ENCODE measurements around the gene UTY.

The UTY gene

DNA sequence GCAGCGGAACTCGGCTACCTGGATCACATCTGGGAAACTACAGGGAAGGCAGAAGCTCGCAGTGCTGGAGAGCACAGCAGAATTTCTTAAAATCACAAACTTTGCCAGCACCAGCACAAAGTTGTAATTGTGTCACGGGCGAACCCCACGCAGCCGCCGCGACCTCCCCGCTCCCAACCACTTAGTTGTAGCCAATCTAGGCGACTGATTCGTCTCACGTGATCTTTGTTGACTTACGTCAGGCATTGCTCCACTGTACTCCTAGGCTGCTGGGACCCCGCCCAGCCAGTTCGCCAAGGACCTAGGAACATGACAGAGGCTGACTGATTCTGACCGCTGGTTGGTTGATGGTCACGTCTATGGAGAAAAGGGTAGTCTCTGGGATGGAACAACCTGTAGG is at the start of gene UTY:
Gene UTY (minus strand): TSS at position 206 of the 400 bp plus-strand sequence. CDS start 368 bp downstream, outside the sequence.
- DNase-seq: peak; percentile 75

DNA sequence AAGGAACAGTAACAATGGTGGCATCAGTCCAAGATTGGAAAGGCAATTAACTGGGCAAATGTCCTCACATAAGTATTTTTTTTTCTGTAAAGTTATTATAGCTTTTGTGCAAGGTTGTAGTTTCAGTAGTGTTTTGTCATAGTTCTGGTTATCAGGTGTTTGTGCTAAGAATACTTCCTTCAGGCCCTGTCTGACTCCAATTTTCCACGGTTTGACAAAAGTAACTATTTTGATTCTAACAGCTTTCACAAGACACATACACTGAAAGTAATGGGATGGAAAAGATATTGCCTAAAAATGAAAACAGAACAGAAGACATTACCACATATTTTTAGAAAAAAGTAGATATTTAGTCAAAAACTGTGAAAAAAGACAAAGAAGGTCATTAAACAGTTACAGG is 40.6 kb upstream of the UTY start:
- no peak for DNase-seq

DNA sequence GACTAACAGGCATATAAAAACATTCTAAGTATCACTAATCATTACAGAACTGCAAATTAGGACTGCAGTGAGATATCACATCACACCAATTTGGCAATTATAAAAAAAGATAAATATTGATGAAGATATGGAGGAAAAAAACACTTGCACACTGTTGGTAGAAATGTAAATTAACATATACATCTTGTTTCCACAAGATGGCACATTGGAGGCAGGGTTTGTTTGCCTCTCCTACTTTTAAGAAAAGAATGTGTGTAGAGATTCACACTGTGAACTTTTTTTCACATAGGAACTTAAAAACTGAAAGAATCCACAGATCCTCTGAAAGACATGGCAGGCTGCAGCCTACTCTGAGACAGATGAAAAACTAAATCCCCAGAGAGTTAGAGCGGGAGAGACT is 21.4 kb upstream of the UTY start:
- no peak for DNase-seq

DNA sequence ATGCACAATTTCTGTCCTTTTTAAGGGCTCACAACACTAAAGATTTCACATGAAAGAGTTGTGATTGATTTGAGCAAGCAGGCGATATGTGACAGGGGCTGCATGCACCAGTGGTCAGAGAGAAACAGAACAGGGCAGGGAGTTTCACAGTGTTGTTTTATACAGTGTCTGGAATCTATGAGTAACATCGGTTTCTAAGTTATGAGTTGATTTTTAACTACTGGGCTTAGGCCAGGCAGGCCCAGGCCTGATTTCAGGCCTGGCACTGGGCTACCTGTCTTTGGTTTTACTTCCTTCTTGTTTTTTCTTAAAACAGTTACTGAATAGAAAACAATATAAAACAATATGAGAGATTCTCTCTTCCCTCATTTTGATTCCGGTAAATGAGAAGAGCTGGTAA is 13.9 kb upstream of the UTY start:
- DNase-seq: no peak

DNA sequence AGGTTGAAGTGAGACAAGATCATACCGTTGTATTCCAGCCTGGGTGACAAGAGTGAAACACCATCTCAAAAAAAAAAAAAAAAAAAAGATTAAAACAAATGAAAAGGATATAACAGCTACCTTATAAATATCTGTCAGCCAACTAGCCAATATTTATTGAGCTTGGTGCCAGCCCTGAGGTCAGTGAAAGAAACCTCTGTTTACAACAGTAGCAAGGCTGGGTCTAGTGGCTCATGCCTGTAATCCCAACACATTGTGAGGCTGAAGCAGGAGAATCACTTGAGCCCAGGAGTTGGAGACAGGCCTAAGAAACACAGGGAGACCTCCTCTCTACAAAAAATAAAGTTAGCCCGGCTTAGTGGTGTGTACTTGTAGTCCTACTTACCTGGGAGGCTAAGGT is 12.6 kb upstream of the UTY start:
- no peak for DNase-seq

DNA sequence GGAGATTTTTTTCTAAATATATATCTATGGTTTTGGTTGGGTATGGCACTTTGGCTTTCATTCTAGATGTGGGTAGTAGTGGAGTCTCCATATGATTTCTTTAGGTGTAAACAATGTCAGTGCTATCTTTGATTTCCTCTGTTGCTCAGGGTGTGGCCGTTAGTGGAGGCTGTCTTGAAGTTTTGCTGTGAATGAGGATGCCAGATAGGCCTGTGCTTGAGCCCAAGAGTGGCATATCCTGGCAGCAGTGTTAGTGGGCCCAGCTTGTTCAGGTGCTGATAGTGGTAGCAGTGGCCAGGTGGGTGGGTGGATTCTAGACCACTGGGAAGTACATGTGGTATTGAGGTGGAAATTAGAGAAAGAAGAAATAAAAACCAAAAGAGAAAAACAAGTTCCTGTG is 8.9 kb upstream of the UTY start:
- DNase-seq: no peak

DNA sequence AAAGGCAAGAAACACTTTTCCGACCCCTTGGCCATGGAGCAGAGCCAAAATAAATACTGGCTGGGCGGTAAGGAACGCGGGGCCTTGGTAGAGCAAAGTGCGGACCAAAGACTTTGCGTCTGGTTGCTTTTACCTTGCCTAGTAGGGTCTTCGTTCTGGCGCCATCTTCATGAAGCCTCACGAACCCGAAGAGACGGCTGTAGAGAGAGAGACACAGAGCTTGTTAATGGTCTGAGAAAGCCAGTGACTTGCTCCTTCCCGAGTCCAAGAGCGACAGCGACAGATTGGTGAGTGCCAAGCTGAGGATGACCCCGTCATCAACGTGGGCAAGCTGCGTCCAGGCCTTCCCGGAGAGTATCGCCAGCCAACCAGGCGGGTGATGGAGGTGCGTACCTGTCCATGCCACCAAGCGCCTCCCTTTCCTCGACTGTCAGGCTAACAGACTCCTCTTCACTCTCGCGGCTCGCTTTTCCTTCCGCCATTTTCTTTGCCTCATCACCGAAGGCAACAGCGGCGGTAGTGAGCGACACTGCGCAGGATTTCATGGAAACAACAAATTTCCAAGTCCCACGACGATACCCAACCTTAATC is 617 bp downstream of the UTY start:
- peak; percentile 65 for DNase-seq

DNA sequence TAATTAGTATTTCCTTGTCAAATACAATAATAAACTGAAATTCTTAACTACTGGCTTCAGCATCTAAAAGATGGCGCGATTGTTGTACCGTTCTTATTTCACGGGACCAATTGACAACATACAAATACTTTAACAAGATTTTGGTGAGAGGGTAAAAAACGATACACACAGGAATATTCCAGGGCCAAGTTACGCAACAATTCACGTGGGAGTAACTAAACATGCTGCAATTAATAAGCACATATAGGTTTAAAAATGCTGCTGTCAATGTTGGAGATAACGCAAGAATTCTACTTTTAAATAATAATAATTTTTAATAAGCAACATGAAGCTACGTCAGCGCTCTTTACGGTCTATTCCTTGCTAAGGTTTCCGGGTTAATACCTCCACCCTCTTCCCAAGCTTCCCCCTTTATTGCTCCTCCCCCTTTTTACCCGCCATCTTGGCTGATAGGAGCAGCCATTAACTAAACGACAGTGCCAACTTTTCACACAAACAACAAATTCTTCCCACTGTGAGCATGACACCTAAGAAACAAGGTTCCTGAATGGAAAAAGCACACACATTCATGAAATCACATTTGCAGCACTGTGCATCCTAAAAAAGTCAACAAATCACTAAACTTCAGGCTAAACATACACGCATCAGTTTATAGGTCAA is 1.6 kb downstream of the UTY start:
- peak; percentile 43 for DNase-seq

DNA sequence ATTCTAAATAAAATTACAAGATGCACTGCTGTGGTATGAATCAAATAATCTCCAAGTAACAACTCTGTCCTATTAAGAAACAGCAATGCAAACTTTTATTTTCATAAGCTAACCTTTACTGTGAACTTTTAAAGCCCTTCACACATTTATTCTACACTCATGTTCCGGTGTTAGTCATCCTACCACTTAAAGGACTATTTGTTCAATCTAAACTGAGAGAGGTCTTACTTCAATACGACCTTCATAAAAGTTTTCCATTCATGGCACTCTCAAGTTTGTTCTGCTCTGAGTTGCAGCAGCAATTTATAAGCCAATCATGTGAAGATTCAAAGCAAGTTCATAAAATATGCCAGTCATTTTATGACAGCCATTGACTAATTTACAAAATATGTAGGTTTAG is 4.8 kb downstream of the UTY start:
- DNase-seq: no peak

DNA sequence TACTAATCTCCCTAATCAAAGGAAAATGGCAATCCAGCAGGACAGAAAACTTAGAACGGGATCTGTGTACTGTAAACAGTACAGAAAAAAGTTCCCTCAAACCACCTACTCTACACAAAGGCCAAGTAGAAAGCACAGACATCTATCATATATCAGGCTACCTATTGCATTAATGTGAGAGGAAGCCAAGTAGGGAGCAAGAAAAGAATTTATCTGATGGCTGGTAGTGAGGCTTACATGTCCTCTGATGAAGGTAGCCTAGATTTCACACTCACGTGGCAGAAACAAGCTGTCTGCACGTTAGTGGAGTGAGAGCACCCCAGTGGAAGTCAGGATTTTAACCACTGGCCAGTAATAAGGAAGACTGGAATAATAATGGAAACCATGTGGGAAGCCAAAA is 28.3 kb downstream of the UTY start:
- DNase-seq: no peak

DNA sequence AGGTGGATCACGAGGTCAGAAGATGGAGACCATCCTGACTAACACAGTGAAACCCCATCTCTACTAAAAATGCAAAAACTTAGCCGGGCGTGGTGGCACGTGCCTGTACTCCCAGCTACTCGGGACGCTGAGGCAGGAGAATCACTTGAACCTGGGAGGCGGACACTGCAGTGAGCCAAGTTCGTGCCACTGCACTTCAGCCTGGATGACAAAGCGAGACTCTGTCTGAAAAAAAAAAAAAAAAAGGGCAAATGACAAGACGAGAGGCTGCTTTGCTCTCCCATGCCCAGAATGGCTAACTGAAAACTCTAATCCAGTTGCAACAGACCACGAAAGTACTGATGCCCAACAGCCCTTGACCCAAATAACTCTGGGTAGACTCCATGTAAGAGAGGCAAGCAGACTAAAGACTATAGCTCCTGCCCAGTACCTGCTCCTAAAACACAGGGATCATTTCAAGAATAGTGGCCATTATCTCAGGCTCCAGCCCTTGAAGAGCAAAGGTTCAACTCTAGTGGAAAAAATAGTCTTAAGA is 29.2 kb downstream of the UTY start:
- no peak for DNase-seq

DNA sequence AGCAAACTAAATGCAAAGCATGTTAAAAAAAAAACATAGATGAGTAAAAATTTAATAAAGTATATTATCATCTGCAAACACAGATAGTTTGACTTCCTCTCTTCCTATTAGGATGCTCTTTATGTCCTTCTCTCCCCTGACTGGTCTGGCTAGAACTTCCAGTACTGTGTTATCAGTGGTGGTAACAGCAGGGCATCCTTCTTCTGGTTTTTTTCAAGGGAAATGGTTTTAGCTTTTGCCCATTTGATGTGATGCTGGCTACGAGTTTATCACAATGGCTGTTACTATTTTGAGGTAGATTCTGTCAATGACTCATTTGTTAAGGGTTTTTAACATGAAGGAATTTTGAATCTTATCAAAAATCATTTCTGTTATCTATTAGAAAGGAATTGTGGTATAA is 34.3 kb downstream of the UTY start:
- DNase-seq: no peak

DNA sequence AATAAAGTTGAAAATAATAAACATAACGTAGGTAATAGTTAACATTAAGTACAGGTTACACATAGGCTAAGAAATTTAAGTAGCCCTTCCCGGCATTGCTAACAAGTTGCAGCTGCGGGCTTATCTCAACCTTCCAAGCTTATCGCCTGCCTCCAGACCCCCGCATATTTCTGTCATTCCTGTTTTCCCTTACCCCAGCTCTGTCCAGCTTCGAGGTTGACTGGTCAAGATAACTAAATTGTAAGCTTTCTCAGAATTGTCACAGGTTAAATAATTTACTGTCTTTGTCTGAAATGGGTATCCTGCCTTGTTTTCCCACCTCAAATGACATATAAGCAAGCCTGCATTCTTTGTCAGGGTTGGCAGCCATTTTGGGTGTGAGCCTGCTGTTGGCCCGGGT is 36.7 kb downstream of the UTY start:
- DNase-seq: no peak

DNA sequence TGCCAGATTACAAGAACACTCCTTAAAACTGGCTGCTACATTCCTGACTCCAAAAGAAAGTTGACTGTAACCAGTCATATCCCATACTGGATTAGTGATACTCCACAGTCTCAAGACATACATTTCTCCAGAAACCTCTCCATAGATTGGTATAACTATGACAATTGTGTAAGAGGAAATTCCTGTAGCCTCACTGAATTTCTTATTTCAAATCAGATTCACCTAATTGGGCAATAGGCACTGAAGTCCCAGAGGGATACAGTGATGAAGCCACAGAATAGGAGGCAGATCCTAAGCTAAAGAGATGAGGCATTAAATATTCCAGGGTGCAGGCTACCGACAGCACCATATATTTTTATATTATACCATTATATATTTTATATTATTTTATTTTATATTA is 39.0 kb downstream of the UTY start:
- DNase-seq: no peak

DNA sequence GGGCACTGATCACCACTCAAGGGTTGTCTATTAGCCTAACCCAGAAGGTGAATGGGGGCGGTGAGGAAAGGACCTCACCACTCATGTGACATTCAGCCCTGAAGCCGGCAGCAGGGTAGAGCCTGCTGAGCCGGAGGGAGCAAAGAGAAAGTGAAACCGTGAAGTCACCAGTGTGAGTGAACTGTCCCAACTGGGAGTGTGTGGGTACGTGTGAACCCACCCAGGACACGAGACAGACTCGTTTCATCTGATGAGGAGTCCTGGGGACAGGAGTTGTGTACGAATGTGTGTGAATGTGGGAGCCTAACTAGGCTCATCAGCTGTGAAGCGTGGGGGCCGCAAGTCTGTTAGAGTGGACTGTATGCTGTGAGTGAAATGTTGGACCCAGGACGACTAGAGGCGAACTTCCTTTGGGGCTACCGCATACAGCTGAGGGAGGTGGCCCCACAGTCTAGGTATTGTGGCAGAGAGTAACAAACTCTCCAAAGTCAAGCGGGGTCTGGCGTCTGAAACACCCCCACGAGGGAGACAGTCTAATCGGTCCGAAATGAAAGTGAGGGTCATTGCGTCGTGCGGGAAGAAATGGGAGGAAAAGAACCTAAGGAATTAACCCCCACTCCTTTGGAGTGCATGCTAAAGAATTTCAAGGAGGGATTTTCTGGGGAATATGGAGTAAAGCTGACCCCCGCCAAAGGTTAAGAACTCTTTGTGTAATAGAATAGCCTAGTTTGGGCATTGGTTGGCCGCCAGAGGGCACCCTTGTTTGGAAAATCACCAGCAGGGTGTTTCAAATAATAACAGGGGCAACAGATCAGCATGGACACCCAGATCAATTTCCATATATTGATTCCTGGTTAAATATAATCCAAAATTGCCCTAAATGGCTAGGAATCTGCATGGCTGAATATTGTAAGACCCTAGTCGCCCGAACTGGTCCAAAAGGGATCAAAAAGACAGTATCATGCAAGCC is 43.6 kb downstream of the UTY start:
- peak; percentile 67 for DNase-seq

DNA sequence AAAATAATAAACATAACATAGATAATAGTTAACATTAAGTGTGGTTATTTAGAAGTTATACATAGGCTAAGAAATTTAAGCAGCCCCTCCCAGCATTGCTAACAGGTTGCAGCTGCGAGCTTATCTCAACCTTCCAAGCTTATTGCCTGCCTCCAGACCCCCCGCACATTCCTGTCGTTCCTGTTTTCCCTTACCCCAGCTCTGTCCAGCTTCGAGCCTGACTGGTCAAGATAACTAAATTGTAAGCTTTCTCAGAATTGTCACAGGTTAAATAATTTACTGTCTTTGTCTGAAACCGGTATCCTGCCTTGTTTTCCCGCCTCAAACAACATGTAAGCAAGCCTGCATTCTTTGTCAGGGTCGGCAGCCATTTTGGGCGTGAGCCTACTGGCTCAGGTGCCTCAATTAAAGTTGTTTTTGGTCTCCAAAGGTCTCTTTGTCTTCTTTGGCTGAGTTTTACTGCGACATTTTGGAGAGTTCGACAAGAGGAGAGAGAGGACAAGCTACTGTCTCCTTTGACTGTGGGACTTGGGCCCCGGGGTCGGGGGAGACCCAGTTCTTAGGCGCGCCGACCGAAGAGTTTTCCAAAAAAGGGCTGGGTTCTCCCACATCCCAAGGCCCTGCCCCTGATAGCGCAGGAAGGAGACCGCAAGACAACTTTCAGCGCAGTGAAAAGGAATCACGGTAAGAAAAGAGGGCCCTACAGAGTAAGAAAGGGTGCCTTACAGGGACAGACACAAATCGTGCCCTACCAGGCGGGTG is 44.4 kb downstream of the UTY start:
- no peak for DNase-seq

DNA sequence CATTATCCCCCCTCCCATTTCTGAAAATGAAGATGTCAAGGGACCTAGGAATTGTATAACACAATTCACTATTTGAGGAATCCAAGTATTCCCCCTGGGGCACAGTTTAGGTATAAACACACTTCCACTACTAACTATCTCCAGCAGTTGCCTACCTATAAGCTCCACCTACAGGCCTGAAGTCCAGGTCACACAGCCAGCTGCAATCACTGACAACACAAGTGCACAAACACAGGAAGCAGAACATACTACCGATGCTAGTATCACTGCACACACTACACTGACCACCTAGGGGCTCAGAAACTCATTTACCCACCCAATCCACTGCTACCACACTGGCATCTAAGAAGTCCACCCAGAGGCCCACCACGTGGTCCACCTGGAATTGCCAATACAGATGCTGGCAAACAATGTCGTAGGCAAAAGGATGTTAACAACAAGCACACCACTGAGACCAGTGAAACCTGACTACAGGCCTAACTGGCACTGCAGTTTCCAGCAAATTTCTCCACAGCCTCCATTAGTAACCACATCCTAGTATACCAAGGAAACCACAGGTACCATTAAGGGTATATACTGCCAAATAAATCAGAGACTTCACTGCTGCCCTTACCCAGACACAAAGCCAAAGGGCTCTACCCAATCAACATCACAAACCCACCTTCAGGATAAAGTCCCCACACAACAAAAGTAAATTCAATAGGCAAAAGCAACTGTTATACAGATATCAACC is 47.4 kb downstream of the UTY start:
- DNase-seq: no peak

DNA sequence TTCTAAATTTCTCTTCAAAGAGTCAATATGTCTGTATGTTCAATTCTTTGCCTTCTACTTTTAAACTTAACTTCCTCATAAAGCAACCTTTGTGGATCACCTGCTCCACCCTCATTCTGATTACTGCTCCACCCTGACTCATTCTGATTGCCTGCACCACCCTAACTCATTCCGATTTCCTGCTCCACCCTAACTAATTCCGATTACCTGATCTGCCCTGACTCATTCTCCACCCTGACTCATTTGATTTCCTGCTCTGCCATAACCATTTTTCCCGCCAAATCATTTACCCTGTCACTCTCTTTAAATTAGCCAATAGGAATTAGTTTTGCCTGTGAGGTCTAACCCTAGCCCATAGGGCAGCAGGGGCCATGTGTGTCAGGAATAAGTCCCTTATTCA is 50.3 kb downstream of the UTY start:
- no peak for DNase-seq

DNA sequence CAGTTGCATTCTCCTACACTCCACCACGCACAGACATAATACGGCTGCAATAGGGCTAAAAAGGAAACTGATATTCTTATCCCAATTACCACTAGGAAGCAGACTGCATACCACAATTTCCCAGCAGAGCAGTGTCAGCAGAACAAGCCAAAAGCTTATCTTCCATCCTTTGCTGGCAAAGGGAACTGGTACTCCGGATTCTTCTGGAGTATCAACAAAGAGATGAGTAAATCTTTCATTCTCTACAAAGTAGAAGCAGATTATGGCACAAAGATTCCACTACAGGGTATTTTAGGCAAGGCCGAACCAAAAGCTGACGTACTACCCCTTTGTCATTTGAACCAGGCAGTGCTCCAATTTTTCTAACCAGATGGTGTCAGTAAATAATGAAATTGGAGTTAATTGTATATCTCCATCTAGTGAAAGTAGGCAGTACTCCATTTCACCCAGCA is 56.5 kb downstream of the UTY start:
- no peak for DNase-seq

DNA sequence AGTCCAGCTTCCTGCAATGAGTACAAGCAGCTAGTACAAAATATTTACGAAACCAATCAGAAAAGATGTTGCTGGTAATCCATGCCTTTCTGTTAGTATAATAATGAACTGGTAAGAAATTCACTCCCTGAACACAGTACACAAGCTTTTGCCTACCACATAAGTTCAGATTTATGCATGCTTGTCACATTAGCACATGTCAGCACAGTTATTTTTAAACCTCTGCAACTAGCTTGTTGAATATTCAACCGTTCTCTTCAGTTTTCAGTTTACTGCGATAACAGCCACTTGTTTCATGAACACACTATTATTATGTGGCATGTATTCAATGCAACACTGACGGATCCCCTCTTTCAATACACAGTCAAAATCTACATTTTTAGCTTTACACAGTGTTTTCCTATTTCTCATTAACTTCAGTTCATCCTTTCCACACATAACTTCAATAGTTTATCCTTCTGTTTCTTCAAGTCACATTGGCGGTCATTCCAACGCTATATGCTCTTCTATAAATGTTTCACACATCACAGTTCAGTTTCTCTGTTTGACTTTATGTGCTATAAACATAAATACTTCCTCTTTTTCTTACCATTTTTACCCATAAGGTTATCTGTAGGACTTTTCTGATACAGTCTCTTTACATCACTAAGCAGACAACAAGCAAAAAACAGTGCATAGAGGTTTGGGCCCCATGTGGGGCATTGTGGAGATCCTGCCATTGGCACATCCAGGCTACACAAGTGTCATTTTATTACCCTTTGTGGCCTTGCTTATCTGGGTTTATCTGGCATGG is 62.8 kb downstream of the UTY start:
- no peak for DNase-seq

DNA sequence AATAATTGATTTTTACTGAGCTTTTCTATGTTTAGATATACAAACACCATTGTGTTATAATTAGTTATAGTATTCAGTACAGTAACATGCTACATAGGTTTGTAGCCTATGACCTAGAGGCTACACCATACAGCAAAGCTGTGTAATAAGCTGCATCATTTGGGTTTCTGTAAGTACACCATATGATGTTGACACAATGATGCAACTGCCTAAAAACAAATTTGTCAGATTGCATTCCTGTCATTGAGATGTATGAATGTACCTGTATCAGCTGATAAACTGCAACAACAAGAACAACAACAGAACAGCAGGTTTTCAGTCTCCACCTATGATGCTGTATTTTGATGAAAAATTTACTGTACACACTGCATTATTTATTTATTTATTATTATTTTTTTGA is 64.3 kb downstream of the UTY start:
- DNase-seq: no peak
